ENCODE data around the gene MYRIP. TPM values are rescaled to one million over a fixed set of nuclear protein-coding genes. Genes with fewer than 3 reads are reported as not detected.
A peak's percentile ranks its signal among the peaks of the same experiment; 100 is the strongest.
"Not testable (repeated sequence)": the region's sequence is repeated elsewhere in the genome, so short reads cannot be mapped to it uniquely, and the experiment has no call there.

MYRIP gene
- polyA plus RNA-seq, 10 donors: 0.83 to 1.5 (median 1.1) TPM

- peak in 1 of 3 donors; percentile 80 for DNase-seq
Observed at GRCh38 chr3:40035177-40035576, 225.8 kb downstream of the MYRIP start.

- no peak for DNase-seq
Observed at GRCh38 chr3:40037582-40037981, 228.2 kb downstream of the MYRIP start.

GRCh38 chr3:40042752-40043443 is 233.5 kb downstream of the MYRIP start:
- no peak for DNase-seq

GRCh38 chr3:40043444-40043755 is 234.0 kb downstream of the MYRIP start:
- peak; percentile 19 to 66 (median 53) for DNase-seq

GRCh38 chr3:40044487-40044886 is 235.1 kb downstream of the MYRIP start:
- peak in 1 of 3 donors; percentile 91 for DNase-seq

GRCh38 chr3:40045051-40045450 is 235.6 kb downstream of the MYRIP start:
- DNase-seq: peak in 2 of 3 donors; percentile 27 to 64

GRCh38 chr3:40046149-40046548 is 236.7 kb downstream of the MYRIP start:
- no peak for DNase-seq

GRCh38 chr3:40047406-40047805 is 238.0 kb downstream of the MYRIP start:
- DNase-seq: no peak

- DNase-seq: no peak
Observed at GRCh38 chr3:40053663-40054062, 244.3 kb downstream of the MYRIP start.

- DNase-seq: no peak
Observed at GRCh38 chr3:40054568-40055222, 245.3 kb downstream of the MYRIP start.

- no peak for DNase-seq
Observed at GRCh38 chr3:40055361-40055760, 246.0 kb downstream of the MYRIP start.

- no peak for DNase-seq
Observed at GRCh38 chr3:40055956-40056355, 246.5 kb downstream of the MYRIP start.

- no peak for DNase-seq
Observed at GRCh38 chr3:40057077-40057476, 247.7 kb downstream of the MYRIP start.

GRCh38 chr3:40057786-40058185 is 248.4 kb downstream of the MYRIP start:
- DNase-seq: no peak

GRCh38 chr3:40068636-40069035 is 259.2 kb downstream of the MYRIP start:
- peak; percentile 22 to 71 (median 56) for DNase-seq

GRCh38 chr3:40070816-40071215 is 261.4 kb downstream of the MYRIP start:
- DNase-seq: peak in 1 of 3 donors; percentile 18

GRCh38 chr3:40071683-40072238 is 262.4 kb downstream of the MYRIP start:
- DNase-seq: no peak

- DNase-seq: no peak
Observed at GRCh38 chr3:40073310-40074007, 264.1 kb downstream of the MYRIP start.

GRCh38 chr3:40077139-40077538 is 267.7 kb downstream of the MYRIP start:
- DNase-seq: not testable (repeated sequence)

GRCh38 chr3:40077828-40078492 is 268.6 kb downstream of the MYRIP start:
- DNase-seq: not testable (repeated sequence)

- no peak for DNase-seq
Observed at GRCh38 chr3:40078590-40078989, 269.2 kb downstream of the MYRIP start.

GRCh38 chr3:40079203-40079846 is 269.9 kb downstream of the MYRIP start:
- DNase-seq: peak; percentile 69 to 86 (median 82)

Data from muscle of back (tissue), 11 donors.